OCI-LY3 (cell line): ENCODE measurements around the gene SOX5.
A peak's percentile ranks its signal among the peaks of the same experiment; 100 is the strongest.

ENCODE experiments used
- H2AFZ ChIP-seq: fragments of 200-600, 300-600 bp; shearing (Covaris generic); 2 replicates; pipeline ENCODE4 v1.6.0; 2014; ENCODE audit warnings: antibody characterized with exemption, low read depth, low read length
- H3K27ac ChIP-seq: fragments of 200-600, 300-600 bp; sonication (generic); 2 replicates; pipeline ENCODE4 v1.5.1; 2014; ENCODE audit warnings: mild to moderate bottlenecking, low read length, moderate library complexity, mixed read lengths
- H3K27me3 ChIP-seq: fragments of 200-600, 300-600 bp; sonication (generic); 2 replicates; pipeline ENCODE4 v1.6.1; 2014; ENCODE audit warnings: low read depth, low read length, mixed read lengths
- H3K36me3 ChIP-seq: fragments of 200-600, 300-600 bp; sonication (generic); replicated peaks from 2 replicates; pipeline ENCODE3; 2014; ENCODE audit warnings: low read depth, low read length, mixed read lengths
- H3K4me1 ChIP-seq: fragments of 300-600, 200-600 bp; sonication (generic); 2 replicates; pipeline ENCODE4 v1.6.1; 2014; ENCODE audit warnings: low read length, mixed read lengths
- H3K4me2 ChIP-seq: fragments of 200-600, 300-600 bp; sonication (generic); 2 replicates; pipeline ENCODE4 v1.6.1; 2014; ENCODE audit warnings: low read length, mixed read lengths
- H3K4me3 ChIP-seq: fragments of 300-600, 200-600 bp; sonication (generic); 2 replicates; pipeline ENCODE4 v1.5.1; 2014; ENCODE audit warnings: antibody characterized with exemption, mild to moderate bottlenecking, low read length, moderate library complexity
- H3K79me2 ChIP-seq: fragments of 300-600, 200-600 bp; shearing (Covaris generic); 2 replicates; pipeline ENCODE4 v1.6.1; 2014; ENCODE audit warnings: mild to moderate bottlenecking, low read length, mixed read lengths
- H3K9ac ChIP-seq: fragments of 300-600, 200-600 bp; shearing (Covaris generic); 2 replicates; pipeline ENCODE4 v1.6.0; 2014; ENCODE audit warnings: mild to moderate bottlenecking, low read length, moderate library complexity
- H3K9me3 ChIP-seq: fragments of 200-600, 300-600 bp; shearing (Covaris generic); 2 replicates; pipeline ENCODE4 v1.6.1; 2014; ENCODE audit warnings: low read length, mixed read lengths; ENCODE audit not compliant: insufficient read depth
- H4K20me1 ChIP-seq: fragments of 200-600, 300-600 bp; sonication (generic); 2 replicates; pipeline ENCODE4 v1.6.1; 2016; ENCODE audit warnings: low read length, mixed read lengths; ENCODE audit not compliant: insufficient read depth
- CTCF ChIP-seq: fragments of 200-600, 300-600 bp; sonication (generic); IDR thresholded peaks from 2 replicates; pipeline ENCODE4 v1.5.1; 2014; ENCODE audit warnings: antibody characterized with exemption, low read length, low read depth
- EZH2phosphoT487 ChIP-seq: fragments of 200-600 bp; shearing (Covaris generic); IDR thresholded peaks from 2 replicates; pipeline ENCODE4 v1.6.1; 2018; ENCODE audit warnings: antibody characterized with exemption, mixed run types, low read depth

Gene SOX5

DNA sequence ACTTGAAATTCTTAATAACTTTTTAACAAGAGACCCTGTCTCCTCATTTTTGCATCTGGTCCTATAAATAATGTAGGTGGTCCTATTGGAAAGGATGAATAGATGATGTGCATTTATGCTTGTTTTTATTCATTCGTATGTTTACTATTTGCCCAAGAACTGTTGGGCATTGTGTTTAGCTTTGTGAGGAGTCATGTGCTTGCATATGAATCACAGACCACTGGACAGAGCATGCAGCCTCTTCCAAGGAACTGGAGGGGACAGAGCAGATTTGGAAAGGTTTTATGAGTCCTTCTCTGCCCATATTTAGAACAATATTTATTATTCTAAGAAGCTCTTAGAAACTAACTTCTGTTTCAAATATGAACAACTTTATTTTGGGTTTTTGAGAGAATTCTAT lies 414.0 kb downstream of the SOX5 start:
- no peaks in the 10 kb centered on the region for H3K79me2 ChIP-seq
- TF ChIP-seq EZH2phosphoT487 (no peak), CTCF (no peak)
- H3K27ac ChIP-seq, result peak overlapping the region; percentile 95
- peak overlapping the region; percentile 66 for H3K4me2 ChIP-seq
- no peaks in the 10 kb centered on the region for H4K20me1 ChIP-seq
- H3K9me3 ChIP-seq, result no peaks in the 10 kb centered on the region
- H3K9ac ChIP-seq, result peak overlapping the region; percentile 47
- no peak overlapping the region for H2AFZ ChIP-seq
- peaks cover 69% of the 10 kb centered on the region for H3K36me3 ChIP-seq
- peak overlapping the region; percentile 39 for H3K4me3 ChIP-seq
- H3K4me1 ChIP-seq, result peaks cover 29% of the 10 kb centered on the region
- no peaks in the 10 kb centered on the region for H3K27me3 ChIP-seq

DNA sequence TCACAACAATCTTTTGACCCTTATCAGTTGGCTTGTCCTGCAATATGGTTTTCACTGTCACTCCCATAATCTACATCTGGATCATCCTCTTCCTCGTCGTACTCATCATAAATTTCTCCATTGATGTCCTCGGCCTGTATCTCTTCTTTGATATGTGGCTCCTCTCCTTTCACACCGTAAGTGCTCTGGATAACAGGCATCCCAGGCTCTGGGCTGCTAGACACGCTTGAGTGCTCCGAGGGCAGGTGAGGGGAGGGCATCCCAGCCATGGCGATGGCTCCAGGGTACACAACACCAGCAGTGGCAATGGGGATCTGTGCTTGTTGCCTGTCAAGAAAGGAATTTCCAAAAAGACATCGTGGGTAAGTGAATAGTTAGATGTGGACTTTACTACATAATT lies 415.3 kb downstream of the SOX5 start:
- Histone ChIP-seq H3K27me3 (no peaks in the 10 kb centered on the region), H3K4me1 (peaks cover 32% of the 10 kb centered on the region), H3K36me3 (peaks cover 67% of the 10 kb centered on the region), H3K4me3 (no peak overlapping the region), H3K4me2 (no peak overlapping the region), H3K9ac (no peak overlapping the region), H3K79me2 (no peaks in the 10 kb centered on the region), H3K9me3 (no peaks in the 10 kb centered on the region), H3K27ac (no peak overlapping the region), H2AFZ (no peak overlapping the region), H4K20me1 (no peaks in the 10 kb centered on the region)
- TF ChIP-seq EZH2phosphoT487 (no peak), CTCF (no peak)

- Histone ChIP-seq H3K36me3 (peaks cover 63% of the 10 kb centered on the region), H3K9me3 (no peaks in the 10 kb centered on the region), H3K4me3 (no peak overlapping the region), H4K20me1 (no peaks in the 10 kb centered on the region), H3K9ac (no peak overlapping the region), H3K4me2 (no peak overlapping the region), H2AFZ (no peak overlapping the region), H3K79me2 (no peaks in the 10 kb centered on the region), H3K27me3 (no peaks in the 10 kb centered on the region), H3K4me1 (peaks cover 37% of the 10 kb centered on the region), H3K27ac (no peak overlapping the region)
- TF ChIP-seq EZH2phosphoT487 (no peak), CTCF (no peak)
Observed at GRCh38 chr12:23533699-23534098, 415.8 kb downstream of the SOX5 start.

GRCh38 chr12:23533265-23533664 lies 416.2 kb downstream of the SOX5 start:
- Histone ChIP-seq H4K20me1 (no peaks in the 10 kb centered on the region), H3K4me3 (no peak overlapping the region), H3K4me1 (peaks cover 41% of the 10 kb centered on the region), H3K9me3 (no peaks in the 10 kb centered on the region), H3K27ac (no peak overlapping the region), H3K4me2 (no peak overlapping the region), H3K27me3 (no peaks in the 10 kb centered on the region), H2AFZ (no peak overlapping the region), H3K9ac (no peak overlapping the region), H3K36me3 (peaks cover 63% of the 10 kb centered on the region), H3K79me2 (no peaks in the 10 kb centered on the region)
- no peak for TF ChIP-seq EZH2phosphoT487
- no peak for TF ChIP-seq CTCF
